Erythroblast (primary cell): ENCODE measurements around the gene NMT1.
A peak's percentile ranks its signal among the peaks of the same experiment; 100 is the strongest.

Source experiments
- GATA1 ChIP-seq: IDR thresholded peaks from 2 replicates; pipeline ENCODE4 v1.6.1; 2011; ENCODE audit warnings: low read depth, mild to moderate bottlenecking, control low read depth, low read length, moderate library complexity
- POLR2A ChIP-seq: IDR thresholded peaks from 2 replicates; pipeline ENCODE4 v1.6.1; 2011; ENCODE audit warnings: mild to moderate bottlenecking, low read length

DNA sequence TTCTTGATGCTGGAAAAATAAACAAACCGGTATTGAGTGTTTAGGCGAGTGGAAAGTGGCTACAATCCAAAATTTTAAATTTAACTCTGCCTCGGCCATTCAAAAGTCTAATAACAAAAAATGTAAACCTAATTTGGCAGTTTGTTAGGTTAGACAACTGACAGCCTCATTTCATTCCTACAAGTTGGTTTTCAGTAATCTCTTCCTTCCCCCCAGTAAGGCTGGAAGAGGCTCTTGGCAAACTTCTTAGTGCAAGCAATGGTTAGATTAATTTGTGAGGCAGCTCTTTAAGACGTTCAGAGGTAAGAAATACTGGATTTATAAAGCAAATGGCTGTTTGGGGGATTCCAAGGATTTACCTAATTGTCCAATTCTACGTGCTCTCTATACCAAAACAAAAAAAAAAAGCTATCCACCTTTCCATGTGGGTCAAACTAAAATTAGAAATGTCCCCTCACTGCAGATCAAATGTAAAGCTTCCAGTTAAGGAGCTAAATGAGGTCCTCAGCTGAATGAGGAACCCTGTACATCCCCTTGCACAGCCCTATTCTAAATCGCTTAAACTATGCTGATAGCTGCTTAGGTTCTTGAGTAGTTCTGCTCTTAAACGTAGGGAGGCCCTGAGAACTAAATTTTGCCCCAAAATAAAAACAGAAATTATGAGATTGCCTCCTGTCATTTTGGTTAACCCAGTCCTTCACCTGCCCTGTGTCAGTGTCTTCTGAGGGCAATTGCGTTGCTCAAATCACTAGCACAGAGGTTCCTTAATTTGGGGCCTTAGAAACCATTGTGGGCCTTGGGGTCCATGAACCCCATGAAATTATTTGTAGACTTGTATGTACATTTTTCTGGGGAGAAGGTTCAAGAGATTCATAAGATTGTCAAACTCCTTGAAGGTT lies 90.0 kb downstream of the NMT1 start:
- peak; percentile 50 for TF ChIP-seq POLR2A
- TF ChIP-seq GATA1 = no peak
